Superior temporal gyrus (tissue), 1 donor: ENCODE results near the gene KLRF1.

Source experiments
- DNase-seq: peaks from one replicate; pipeline ENCODE4 v3.0.0-alpha.2; 2016; ENCODE audit errors: extremely low spot score

KLRF1 gene, protein sequence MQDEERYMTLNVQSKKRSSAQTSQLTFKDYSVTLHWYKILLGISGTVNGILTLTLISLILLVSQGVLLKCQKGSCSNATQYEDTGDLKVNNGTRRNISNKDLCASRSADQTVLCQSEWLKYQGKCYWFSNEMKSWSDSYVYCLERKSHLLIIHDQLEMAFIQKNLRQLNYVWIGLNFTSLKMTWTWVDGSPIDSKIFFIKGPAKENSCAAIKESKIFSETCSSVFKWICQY

DNA sequence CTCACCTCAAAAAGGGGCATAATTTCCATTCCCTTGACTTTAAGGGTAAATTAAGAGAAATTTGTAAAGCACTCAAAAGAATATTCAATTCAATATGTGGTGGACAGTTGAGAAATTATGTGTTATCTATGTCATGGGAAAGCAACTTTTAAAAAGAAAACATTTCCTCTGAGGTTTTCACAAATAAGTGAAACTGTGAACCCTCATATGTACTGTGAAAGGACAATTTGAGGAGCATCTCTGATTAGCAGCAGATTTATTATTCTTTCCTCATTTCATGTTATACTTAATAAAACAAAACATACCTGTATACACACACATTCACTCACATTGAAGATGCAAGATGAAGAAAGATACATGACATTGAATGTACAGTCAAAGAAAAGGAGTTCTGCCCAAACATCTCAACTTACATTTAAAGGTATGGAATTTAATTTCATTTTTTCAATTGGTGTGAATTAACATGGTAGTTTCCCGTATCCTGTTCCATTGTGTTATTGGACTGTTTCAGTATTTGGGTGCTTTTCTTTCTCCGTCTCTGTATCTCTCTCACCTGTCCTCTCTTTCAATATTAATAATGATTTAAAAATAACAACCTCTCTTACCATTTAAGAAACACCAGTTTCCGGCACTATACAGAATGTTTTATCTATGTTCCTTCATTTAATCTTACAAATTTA is at the start of gene KLRF1:
Gene KLRF1, plus strand, starts transcription at position 273 of the 680 bp plus-strand sequence. Its CDS starts 64 bp downstream, at position 337.
- no peak for DNase-seq

DNA sequence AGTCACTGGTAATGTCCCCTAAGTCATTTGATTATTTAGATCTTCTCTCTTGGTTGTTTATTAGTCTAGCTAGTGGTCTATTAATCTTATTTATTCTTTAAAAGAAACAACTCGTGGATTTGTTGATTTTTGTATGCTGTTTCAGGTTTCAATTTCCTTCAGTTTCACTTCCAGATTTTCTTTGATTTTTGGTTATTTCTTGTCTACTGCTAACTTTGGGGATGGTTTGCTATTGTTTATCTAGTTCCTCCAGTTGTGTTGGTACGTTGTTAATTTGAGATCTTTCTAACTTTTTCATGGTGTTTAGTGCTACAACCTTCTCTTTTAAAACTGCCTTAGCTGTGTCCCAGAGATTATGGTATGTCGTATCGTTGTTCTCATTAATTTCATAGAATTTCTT is 48.1 kb upstream of the KLRF1 start:
- DNase-seq, result no peak

DNA sequence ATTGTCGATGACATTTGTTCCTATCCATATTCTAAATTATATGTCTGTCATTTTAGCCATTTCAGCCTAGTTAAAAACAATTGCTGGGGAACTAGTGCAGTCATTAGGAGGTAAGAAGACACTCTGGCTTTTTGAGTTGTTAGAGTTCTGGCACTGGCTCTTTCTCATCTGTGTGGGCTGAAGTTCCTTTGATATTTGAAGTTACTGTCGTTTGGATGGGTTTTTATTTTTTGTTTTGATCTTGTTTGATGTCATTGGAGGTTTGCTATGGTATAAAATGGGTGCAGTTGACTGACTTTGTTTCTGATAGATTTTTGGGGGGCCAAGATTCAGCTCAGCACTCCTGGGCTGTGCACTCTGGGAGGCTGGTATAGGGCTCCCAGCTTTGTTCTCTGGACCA is 45.9 kb upstream of the KLRF1 start:
- DNase-seq, result no peak

DNA sequence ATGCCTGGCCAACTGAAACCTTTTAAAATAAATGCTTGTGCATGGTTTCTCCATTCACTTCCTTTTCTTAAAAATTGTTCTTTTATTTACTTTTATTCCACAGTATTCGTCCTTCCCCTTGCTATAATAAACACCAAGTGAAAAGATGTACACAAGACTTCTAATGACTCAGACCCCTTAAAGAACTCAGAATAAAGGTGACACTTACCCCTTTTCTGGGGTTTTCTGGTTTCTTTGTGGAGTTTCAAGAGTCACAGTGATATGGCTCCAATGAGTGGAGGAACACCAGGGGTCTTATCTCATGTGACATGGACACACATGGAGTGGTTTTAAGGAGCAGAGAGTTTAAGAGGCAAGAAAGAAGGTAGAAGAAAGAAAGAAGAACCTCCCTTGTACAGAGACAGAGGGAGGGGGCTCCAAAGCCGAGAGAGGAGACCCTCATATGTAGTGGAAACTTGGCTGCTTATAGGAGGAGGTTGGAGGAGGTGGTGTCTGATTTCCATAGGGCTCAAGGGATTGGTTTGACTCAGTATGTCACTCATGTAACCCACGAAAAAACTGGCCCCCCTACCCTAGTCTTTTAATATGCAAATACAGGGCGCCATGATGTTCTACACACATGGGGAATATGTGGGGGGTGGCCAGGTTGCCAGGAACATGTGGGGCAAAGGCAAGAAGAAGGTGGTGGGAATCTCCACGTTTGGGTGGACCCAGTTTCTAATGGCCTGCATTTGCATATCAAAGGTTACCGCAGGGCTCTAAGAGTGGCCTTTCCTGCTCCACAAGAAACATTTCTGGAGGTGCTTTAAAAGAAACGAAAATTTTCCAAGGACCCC is 44.5 kb upstream of the KLRF1 start:
- no peak for DNase-seq

DNA sequence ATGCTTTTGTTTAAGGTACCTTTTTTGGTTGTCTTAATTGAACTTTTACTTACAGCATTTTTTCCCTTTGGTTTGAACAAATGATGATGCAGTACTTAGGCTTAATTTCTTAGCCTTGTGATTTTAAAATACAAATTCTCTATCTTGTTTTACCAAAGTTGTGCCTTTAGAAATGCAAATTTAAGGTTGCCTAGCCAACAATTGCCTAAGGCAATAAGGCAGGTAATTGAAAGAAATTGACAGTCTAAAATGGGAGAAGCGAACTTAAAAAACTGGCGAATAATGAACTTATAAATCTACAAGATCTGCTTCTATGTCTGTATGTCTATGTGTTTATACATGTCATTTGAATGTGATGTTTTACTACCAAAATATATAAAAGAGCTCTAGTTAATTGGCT is 43.0 kb upstream of the KLRF1 start:
- no peak for DNase-seq

DNA sequence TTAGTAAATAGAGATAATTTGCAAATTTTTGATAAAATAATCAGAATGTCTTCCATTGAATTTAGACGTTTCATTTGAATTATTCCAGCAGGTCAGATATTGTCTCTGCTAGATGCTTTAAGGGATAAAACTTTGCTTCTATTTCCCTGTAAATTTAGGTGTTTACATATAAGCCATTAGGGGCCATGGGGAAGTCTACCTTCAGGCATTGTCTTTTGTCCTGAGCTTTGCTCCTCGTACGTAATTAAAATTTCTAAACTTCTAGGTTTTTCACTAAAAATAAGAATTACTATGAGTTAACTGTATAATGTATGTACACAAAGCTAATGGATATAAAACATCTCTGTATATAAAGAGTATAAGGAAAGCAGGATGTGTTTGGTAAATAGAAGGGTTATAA is 42.5 kb upstream of the KLRF1 start:
- no peak for DNase-seq

DNA sequence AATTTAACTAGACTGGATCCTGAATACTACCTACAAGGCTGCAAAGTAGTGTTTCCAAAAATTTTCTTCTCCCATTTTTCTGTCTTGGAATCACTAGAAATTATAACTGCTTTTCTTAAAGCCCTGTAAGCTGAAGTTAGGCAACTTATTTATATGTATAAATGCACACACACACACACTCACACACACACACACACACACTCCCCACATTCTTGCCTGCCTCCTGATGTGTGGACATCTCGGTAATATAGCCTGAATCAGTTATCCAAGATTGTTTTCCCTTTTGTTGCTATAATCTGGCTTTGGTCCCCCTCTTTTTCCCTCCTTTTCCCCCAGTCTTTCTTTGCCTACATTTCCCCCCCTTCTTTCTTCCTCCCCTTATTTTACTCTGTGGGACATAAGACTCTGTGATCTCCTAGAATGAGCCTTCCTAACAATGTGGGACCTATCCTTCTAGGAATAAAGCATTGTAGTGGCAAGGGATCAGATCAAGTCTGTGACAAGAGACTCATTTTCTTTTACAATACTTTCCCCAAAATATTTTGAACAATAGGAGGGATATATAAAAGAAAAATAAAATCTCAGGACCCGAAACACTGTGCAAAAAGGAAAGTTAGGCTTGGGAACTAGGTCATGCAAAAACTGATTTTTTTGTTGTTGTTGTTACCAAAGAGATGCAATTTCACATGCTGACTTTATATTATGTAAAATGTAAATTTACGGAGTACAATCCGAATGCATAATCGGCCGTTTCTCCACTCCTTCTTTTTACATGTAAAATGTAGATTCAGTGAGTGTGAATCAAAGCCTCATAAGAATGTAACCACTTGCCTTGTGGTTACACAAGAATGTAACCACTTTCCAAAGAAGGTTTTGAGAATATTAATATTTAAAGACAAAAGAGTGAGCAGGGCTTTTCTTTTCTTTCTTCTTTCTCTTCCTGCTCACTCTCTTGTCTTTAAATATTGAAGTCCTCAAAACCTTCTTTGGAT is 40.3 kb upstream of the KLRF1 start:
- DNase-seq, result no peak

DNA sequence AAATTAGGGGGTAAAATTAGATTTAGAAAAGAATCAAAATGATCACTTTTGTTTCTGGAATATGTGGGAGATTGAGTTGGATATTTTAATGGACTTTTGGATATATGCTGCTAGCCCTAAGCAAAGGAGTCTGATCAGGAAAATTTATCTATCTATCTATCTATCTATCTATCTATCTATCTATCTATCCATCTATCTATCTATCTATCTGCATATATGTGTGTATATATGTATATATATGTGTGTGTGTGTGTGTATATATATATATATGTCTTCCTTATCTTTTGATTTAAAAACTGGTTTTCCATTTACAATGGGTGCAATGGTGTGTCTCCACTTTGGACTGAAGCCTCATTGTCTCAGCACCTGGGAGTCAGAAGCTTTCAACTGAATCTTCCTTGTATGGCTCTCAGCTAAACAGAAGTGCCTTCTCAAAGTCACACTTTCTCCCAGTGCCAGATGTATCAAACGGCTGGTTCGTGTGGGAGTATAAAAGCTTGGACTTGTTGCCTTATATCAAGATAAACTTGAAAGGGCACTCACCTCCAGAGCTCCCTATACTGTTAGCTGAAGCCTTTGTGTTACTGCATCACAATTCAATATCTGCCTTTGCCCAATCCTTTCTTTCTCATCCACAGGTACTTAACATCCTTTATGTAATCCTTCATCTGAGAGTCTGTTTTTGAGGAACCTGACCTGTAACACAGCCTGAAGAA is 34.9 kb upstream of the KLRF1 start:
- no peak for DNase-seq

DNA sequence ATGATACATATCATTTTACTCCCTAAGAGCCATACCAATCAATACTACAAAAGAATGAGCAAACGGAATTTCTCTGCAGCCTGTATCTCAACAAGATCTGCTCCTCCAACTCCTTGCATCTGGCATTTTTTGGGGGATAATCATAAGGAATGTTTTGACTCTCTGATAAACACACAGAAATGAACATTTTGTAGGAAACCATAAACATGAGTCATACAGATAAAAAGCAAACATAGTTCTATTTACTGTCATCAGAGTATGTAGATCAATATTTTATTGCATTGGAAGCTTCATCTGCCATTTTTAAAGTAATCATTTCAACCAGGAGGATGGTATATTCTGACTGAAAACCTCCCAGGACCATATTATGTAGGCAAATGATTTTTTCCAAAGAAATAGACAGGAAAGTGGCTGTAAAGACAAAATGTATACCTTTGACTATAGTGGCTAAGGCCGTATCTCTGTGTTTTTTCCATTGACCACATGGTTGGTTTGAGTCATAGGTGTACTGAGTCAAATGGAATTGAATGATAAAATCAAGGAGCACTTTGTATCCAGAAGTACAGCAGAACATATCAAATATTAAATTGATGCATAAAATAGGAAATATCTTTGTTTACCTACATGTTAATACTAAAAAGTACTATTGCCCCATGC is 34.2 kb upstream of the KLRF1 start:
- DNase-seq, result no peak

DNA sequence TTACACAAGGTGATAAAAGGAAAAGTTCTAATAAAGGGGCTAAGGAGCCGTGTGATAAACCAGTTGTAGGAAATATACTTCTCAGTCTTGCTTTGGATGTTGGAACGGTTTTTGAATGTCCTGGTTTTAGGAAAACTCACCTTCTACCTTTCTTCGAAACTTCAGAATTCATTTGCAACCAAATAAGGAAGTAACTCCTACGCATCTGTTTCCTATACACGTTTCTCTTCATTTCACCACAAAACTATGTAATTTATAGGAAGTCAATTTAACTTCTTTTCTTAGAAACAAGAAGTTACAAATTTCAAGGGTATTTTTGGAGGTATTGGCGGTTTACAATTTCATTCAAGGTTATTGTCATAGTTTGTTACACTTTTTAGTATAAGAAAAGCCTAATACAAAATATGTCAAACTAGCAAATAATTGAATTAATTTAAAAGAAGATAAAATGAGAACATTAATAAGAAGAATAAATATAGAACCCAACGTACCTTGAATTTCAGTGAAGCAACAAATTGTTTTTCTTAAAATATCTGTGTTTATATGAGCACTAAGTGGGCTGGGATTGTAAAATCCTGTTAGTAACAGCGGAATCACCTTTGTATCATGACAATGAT is 33.4 kb upstream of the KLRF1 start:
- DNase-seq, result no peak

DNA sequence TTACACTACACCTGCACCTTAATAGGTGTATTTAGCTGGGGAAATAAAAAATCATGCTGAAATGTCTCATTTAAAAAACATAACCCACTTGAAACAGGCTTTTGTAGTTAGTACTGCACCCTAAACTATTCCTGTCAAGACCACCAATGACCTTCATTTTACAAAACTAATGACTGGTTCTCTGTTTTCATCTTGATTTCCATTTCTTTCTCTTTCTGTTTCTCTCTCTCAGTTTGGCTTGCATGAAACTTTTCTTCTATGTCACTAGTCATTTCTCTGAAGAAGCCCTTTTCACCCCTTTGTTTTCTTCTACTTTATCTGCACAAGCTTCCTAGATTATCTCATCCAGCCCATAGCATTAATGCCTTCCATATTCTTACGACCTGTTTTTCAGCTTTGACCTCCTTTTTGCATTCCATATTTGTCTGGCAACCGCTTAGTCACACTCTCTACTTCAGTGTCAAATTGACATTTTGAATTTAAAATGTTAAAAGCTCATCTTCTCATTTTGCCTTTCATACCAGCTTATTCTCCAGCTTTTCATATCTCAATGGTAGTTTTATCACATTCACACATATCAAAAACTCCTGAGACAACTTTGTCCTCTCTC is 32.7 kb upstream of the KLRF1 start:
- no peak for DNase-seq

DNA sequence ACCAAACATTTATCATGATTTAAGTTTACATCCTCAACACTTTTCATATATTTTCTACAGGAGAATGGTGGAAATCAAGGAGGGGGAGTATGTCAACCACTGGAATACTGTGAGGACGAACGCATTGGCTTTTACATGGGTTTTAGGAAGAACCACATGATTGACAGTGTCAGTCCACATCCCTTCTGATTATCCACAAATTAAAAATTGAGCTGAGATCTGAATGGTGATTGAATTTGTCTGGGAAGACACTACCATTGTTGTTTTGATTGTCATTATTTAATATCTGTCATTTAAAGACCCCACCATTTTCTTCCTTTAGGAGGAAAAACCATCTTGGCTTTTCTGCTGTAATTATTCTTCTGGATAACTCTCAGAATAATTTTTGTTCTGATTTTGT is 31.3 kb upstream of the KLRF1 start:
- DNase-seq, result no peak

DNA sequence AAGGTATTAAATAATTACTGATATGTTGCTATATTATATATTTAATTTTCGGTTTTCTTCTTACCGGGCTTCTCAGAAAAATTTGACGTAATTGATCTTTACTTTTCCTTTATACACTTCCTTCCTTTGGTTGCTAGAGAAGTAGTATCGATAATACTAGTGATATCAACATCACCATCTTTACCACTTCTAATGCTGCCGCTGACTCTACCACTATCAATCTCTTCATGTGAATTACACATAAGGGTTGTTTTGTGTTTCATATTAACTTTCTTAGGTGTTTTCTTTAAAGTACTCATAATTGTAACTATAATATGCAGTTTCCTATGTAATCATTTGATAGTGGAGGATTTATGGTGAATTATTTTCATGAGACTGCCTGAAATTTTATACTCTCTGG is 30.9 kb upstream of the KLRF1 start:
- DNase-seq, result no peak

DNA sequence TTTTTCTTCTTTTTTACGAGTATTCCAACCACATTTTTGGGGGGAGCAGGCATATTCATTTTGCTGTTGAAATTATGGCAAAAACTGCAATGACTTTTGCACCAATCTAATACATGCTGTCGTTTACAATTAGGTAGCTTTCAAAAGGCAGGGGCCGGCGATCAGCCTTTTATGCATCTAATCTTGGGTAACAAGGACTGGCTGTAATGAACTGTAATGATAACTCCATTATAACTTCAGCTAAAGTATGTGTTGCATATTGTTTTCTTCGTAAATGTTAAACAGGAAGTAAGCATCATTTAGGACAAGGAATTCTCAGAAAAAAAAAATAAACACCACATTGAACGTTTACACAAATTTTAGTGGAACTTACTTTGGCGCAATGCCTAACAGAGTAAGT is 30.3 kb upstream of the KLRF1 start:
- DNase-seq, result no peak

DNA sequence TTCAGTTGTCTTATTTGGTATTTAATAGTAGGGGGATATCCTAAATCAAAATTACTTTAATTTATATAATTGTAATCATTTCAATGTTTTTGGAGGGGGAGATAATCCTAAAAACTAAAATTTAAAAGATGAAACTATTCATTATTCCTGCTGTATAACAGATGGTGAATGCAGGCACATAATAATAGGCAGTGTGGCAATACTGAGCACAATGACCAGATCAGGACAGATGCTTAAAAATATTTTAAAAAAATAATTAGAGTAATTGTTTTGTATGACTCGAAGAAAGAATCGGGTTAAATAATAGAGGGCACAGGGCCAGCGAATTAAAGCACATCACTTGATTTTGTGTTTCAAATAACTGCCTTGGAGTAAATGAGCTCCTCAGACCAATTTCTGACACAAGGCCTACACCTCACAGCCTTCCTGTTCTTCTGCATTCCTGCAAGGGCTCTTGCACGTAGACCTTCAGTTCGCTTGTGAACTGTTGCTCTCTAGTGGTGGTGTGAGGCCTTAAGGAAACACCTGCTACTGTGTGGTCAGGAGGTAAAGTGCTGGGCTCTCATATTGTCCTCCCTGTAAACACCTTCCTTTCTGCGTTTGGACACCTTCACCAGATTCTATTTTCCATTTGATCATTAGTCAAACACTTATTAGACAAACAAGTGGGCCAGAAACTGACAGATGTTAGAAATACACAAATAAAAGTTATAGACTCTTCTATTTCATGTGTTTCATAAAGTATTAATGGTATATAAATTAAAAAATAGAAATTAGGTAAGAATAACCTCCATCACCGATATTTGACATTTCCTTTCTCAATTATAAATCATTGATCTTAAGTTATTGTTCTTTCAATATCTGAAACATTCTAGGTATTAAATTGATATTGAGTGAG is 29.3 kb upstream of the KLRF1 start:
- DNase-seq, result no peak

DNA sequence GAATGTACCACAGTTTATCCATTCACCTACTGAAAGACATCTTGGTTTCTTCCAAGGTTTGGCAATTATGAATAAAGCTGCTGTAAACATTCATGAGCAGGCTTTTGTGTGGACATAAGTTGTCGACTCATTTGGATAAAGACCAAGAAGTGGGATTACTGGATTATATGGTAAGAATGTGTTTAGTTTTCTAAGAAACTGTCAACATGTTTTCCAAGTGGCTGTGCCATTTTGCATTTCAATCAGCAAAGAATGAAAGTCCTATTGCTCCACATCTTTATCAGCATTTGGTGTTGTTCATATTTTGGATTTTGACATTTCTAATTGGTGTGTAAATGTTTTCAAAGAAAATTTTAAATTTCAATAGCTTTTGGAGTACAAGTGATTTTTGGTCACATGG is 27.3 kb upstream of the KLRF1 start:
- no peak for DNase-seq

DNA sequence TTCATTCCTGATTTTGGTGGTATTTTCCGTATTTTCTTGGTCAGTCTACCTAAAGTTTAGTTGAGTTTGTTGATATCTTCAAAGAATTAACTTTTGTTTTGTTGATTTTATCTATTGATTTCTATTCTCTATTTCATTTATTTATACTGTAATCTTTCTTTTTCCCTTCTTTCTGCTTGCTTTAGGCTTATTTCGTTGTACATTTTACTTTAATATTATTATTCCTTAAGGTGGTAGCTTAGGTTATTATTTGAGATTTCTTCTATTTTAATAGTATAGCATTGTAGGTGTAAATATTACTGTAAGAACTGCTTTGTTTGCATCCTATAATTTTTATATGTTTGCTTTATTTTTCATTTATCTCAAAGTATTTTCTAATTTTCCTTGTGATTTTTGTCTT is 21.4 kb upstream of the KLRF1 start:
- DNase-seq, result no peak

DNA sequence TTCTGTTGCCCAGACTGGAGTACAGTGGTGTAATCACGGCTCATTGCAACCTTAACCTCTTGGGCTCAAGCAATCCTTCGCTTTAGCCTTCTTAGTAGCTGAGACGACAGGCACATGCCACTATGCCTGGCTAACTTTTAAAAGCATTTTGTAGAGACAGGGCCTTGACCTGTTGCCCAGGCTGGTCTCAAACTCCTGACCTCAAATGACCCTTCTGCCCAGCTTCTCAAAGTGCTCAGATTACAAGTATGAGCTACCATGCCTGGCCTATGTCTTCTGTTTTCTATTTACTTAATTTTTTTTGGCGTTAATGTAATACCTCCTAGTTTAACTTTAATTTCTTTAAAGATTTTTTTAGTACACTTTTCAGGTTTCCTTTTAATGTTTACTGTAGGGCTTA is 20.6 kb upstream of the KLRF1 start:
- no peak for DNase-seq

DNA sequence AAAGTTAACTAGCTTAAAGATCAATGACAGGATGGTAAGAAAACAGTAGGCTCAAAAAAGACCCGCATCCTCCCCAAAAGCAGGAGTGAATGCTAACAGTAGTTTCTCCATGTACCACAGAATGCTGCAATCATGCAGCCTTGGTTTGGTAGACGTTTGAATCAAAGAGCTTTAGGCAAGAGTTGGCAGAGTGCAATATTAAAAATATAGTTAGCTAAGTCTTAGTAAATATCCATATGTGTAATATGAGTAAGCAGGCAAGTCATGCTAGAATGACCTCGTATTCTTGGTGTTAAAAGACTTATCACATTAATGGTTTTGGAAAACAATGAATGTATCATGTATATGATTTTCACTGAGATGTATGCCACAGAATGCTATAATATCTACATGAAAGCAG is 18.8 kb upstream of the KLRF1 start:
- DNase-seq, result no peak
